Panc1 (cell line): ENCODE measurements around the gene LTC4S. TPM values are rescaled to one million over a fixed set of nuclear protein-coding genes. Genes with fewer than 3 reads are reported as not detected.
A peak's percentile ranks its signal among the peaks of the same experiment; 100 is the strongest.

Experiments
- ATAC-seq: fragments of 200-7000 bp; cut with Tn5 transposase; 2 replicates; pipeline ENCODE4 v1.9.1; 2020; ENCODE audit warnings: mild to moderate bottlenecking, moderate library complexity
- BruUV-seq: library from RNA; stranded (reverse); fragments of 400-500 nt; replicated peaks from 2 replicates; lab custom pipeline; 2021; lab: Mats Ljungman, UMichigan
- CTCF ChIA-PET: fragments of 300-600 bp; sonication (Branson Sonifier 250); formaldehyde crosslinking; loops from one replicate; lab custom pipeline; 2022; ENCODE audit warnings: antibody characterized with exemption; lab: Charles Lee
- POLR2A ChIA-PET: fragments of 300-600 bp; sonication (Branson Sonifier 250); formaldehyde crosslinking; loops from one replicate; lab custom pipeline; 2022; ENCODE audit warnings: antibody characterized with exemption; lab: Charles Lee
- DNase-seq: peaks from one replicate; pipeline ENCODE4 v3.0.0-alpha.2; 2010; ENCODE audit warnings: low read depth, low spot score
- H3K27ac ChIP-seq: 2 replicates; pipeline ENCODE4 v1.5.1; 2011; ENCODE audit warnings: mild to moderate bottlenecking, low read length, inconsistent platforms
- H3K27me3 ChIP-seq: fragments of 200-500 bp; sonication (Bioruptor generic); 2 replicates; pipeline ENCODE4 v1.6.0; 2014; ENCODE audit warnings: low read length, inconsistent platforms; ENCODE audit not compliant: control insufficient read depth, insufficient read depth
- H3K36me3 ChIP-seq: fragments of 200-500 bp; sonication (Bioruptor generic); 2 replicates; pipeline ENCODE4 v1.5.1; 2014; ENCODE audit warnings: inconsistent platforms, mild to moderate bottlenecking, low read length, moderate library complexity; ENCODE audit not compliant: control insufficient read depth, insufficient read depth
- H3K4me1 ChIP-seq: 2 replicates; pipeline ENCODE4 v1.5.1; 2011; ENCODE audit warnings: inconsistent platforms, mild to moderate bottlenecking, low read length, moderate library complexity; ENCODE audit not compliant: control insufficient read depth, insufficient read depth
- H3K4me3 ChIP-seq, 2 experiments: 2 replicates each; pipeline ENCODE4 v1.5.1; 2011 to 2012; ENCODE audit warnings: low read depth in 2 of 2, low read length in 2 of 2, mild to moderate bottlenecking in 2 of 2, inconsistent platforms in 1 of 2, moderate library complexity in 1 of 2
- H3K9me3 ChIP-seq: fragments of 200-500 bp; sonication (Bioruptor generic); 2 replicates; pipeline ENCODE4 v1.5.1; 2014; ENCODE audit warnings: low read depth, mild to moderate bottlenecking, inconsistent platforms, low read length, moderate library complexity; ENCODE audit not compliant: control insufficient read depth, insufficient read depth
- CTCF ChIP-seq: fragments of 450-650 bp; IDR thresholded peaks from 2 replicates; pipeline ENCODE4 v1.5.1; 2017; ENCODE audit warnings: mild to moderate bottlenecking
- POLR2AphosphoS5 ChIP-seq: IDR thresholded peaks from 2 replicates; pipeline ENCODE4 v1.6.1; 2012; ENCODE audit warnings: mild to moderate bottlenecking, low read depth, low read length, moderate library complexity
- REST ChIP-seq, 2 experiments: IDR thresholded peaks; 2 replicates each; pipeline ENCODE4 v1.6.1; 2011 to 2012; ENCODE audit warnings: low read depth in 2 of 2, control low read depth in 1 of 2, low read length in 1 of 2, mild to moderate bottlenecking in 1 of 2, moderate library complexity in 1 of 2; ENCODE audit not compliant: insufficient read depth in 1 of 2
- SIN3A ChIP-seq: IDR thresholded peaks from 2 replicates; pipeline ENCODE4 v1.6.1; 2012; ENCODE audit warnings: low read depth, mild to moderate bottlenecking, low read length, moderate library complexity, borderline replicate concordance; ENCODE audit not compliant: insufficient read depth
- TCF7L2 ChIP-seq: IDR thresholded peaks from 2 replicates; pipeline ENCODE4 v1.6.1; 2011; ENCODE audit warnings: mild to moderate bottlenecking, low read depth, low read length, inconsistent platforms
- in situ Hi-C: cut with HindIII; loops from 2 replicates; pipeline ENCODE4 v1.10.0; 2016; ENCODE audit warnings: low sequenced_read_pairs, low pct_unique_long_range_greater_than_20kb
- intact Hi-C: fragments of 100-400 bp; cut with micrococcal nuclease; formaldehyde crosslinking; loops from one replicate; pipeline ENCODE4 v1.10.0; 2022; ENCODE audit not compliant: unreplicated experiment
- total RNA-seq: library from RNA; stranded (reverse); gene quantifications from one replicate; pipeline ENCODE4 v1.2.1, GENCODE V29; 2021; ENCODE audit not compliant: unreplicated experiment

Gene LTC4S
- total RNA-seq, 1 experiment from 2014 or later = 0.69 TPM

GRCh38 chr5:179802950-179803562 is 9.3 kb downstream of the LTC4S start:
- no peaks in the 10 kb centered on the region for H3K9me3 ChIP-seq
- TF ChIP-seq REST (IDR thresholded peaks at IDR 0.05; ENCODE audit: insufficient read depth in 1 of 2, low read depth in 2 of 2, low read length in 1 of 2) (no peak), SIN3A (no peak), POLR2AphosphoS5 (0 out of 2 replicates have a peak, but pooled peaks have one; percentile 9), TCF7L2 (no peak), CTCF (no peak)
- peaks cover 30% of the 10 kb centered on the region for H3K4me1 ChIP-seq
- peak overlapping the region; percentile 72 for H3K27ac ChIP-seq
- POLR2A ChIA-PET = interaction anchor here (0.6 kb wide), 1 partner anchor 16 kb away, joined by 11 read pairs; no protein-coding TSS in a partner anchor
- intact Hi-C loops (no loop called here), in situ Hi-C loops (no loop called here)
- no TSS peak for BruUV-seq
- no peak for ATAC-seq
- CTCF ChIA-PET = interaction anchor here (0.6 kb wide), 1 partner anchor 503 kb away, joined by 3 read pairs; no protein-coding TSS in a partner anchor
- peaks cover 7% of the 10 kb centered on the region for H3K36me3 ChIP-seq
- no peak overlapping the region; a peak in 1 of 4 replicates for H3K4me3 ChIP-seq
- no peak for DNase-seq
- H3K27me3 ChIP-seq = no peaks in the 10 kb centered on the region

GRCh38 chr5:179803651-179804554 is 10.1 kb downstream of the LTC4S start:
- intact Hi-C loops = no loop called here
- Histone ChIP-seq H3K27me3 (no peaks in the 10 kb centered on the region), H3K9me3 (no peaks in the 10 kb centered on the region), H3K4me3 (peak overlapping the region in 1 of 2 experiments; percentile 79; a peak in 2 of 4 replicates), H3K36me3 (peaks cover 7% of the 10 kb centered on the region), H3K4me1 (peaks cover 30% of the 10 kb centered on the region), H3K27ac (peak overlapping the region; percentile 81)
- no TSS peak for BruUV-seq
- POLR2A ChIA-PET = interaction anchor here (0.6 kb wide), 1 partner anchor 15 kb away, joined by 11 read pairs; no protein-coding TSS in a partner anchor
- TF ChIP-seq SIN3A (no peak), CTCF (no peak), TCF7L2 (no peak), POLR2AphosphoS5 (no peak), REST (IDR thresholded peaks at IDR 0.05; ENCODE audit: insufficient read depth in 1 of 2, low read depth in 2 of 2, low read length in 1 of 2) (no peak)
- ATAC-seq (no peak), DNase-seq (no peak)
- in situ Hi-C loops = no loop called here
- CTCF ChIA-PET = interaction anchor here (0.6 kb wide), 1 partner anchor 504 kb away, joined by 3 read pairs; no protein-coding TSS in a partner anchor
